Dendritic cell treated with granulocyte-macrophage colony-stimulating factor and Interleukin-4, amounts not matched to agents 40 ng/mL and 50 ng/mL, for 4 days (primary cell): ENCODE data around the gene ARMC3.
"Not testable (repeated sequence)": the region's sequence is repeated elsewhere in the genome, so short reads cannot be mapped to it uniquely, and the experiment has no call there.

ENCODE experiments used
- H3K27ac Mint-ChIP-seq: one replicate; pipeline ENCODE4 v1.8.0; 2022; ENCODE audit warnings: mild to moderate bottlenecking, mixed read lengths
- H3K27me3 Mint-ChIP-seq: one replicate; pipeline ENCODE4 v1.8.0; 2022; ENCODE audit warnings: mild to moderate bottlenecking, mixed read lengths
- H3K36me3 Mint-ChIP-seq: one replicate; pipeline ENCODE4 v1.8.0; 2022; ENCODE audit warnings: low read depth, mixed read lengths
- H3K4me1 Mint-ChIP-seq: one replicate; pipeline ENCODE4 v1.8.0; 2022; ENCODE audit warnings: low read depth, mixed read lengths
- H3K4me3 Mint-ChIP-seq: one replicate; pipeline ENCODE4 v1.8.0; 2022; ENCODE audit warnings: mild to moderate bottlenecking, moderate library complexity, mixed read lengths
- H3K9me3 Mint-ChIP-seq: one replicate; pipeline ENCODE4 v1.8.0; 2022; ENCODE audit warnings: mixed read lengths
- intact Hi-C: fragments of 100-400 bp; cut with micrococcal nuclease; formaldehyde crosslinking; loops from one replicate; pipeline ENCODE4 v1.15.0; 2022

ARMC3 gene

DNA sequence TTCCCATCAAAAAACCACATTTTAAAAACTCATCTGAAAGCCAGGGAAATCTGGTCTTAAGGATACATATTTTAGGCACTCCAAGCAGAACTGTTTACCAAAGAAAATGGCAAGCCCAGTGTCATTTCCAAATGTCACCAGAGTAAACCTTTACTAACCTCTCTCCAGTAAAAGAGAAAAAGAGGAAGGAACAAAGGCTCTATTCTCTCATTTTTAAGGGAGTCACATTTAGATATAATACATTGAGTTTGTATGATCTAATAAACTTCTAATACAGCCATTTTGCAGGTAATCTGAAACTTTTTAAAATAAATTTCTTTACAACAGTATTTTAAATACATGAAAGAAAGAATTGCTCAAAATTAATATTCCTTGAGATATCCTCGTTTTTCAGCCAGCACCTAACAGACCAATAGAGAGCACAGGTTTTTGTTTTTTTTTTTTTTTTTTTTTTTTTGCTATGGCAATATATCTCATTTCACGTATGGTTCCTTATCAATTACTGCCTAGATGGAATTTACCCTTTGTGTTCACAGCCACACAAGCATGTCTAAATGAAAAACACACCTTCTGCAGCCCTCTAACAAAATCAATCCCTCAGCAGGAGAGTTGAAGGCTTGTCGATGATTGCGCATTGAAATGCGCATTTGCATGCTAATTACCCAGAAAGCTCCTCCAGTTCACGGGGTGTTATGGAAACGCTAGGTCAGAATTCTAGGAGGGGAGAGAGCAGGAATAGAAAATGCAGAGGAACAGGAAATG is 127.8 kb downstream of the ARMC3 start:
- intact Hi-C loops: no loop called here
- Mint-ChIP-seq H3K27me3 (peaks cover 5% of the 10 kb centered on the region), H3K27ac (no peak overlapping the region), H3K4me3 (no peak overlapping the region), H3K4me1 (peaks cover 13% of the 10 kb centered on the region), H3K9me3 (no peaks in the 10 kb centered on the region), H3K36me3 (no peaks in the 10 kb centered on the region)

DNA sequence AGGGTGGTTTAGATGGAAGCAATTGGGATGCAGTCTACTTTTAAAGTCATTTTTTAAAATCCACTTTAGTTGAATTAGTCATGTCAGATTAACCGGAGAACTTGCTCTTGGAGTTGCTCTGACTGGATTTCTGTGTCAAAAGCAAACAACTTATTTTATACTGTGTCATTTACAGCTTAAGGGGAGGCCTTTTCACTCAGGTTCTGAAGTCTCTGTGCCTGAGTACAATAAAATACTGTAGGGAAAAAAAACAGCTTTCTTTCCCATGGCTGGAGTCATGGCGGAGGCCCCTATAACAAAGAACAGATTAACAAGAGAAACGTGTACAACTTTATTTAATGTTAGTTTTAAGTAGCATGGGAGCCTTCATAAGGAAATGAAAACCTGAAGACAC is 128.3 kb downstream of the ARMC3 start:
- H3K4me1 Mint-ChIP-seq: peaks cover 13% of the 10 kb centered on the region
- H3K4me3 Mint-ChIP-seq: no peak overlapping the region
- H3K9me3 Mint-ChIP-seq: no peaks in the 10 kb centered on the region
- H3K27ac Mint-ChIP-seq: no peak overlapping the region
- intact Hi-C loops: no loop called here
- H3K36me3 Mint-ChIP-seq: no peaks in the 10 kb centered on the region
- H3K27me3 Mint-ChIP-seq: peaks cover 5% of the 10 kb centered on the region

GRCh38 chr10:23058366-23058765 is 130.5 kb downstream of the ARMC3 start:
- Mint-ChIP-seq H3K9me3 (no peaks in the 10 kb centered on the region), H3K36me3 (no peaks in the 10 kb centered on the region), H3K4me1 (peaks cover 1% of the 10 kb centered on the region), H3K27me3 (peaks cover 3% of the 10 kb centered on the region), H3K27ac (no peak overlapping the region), H3K4me3 (no peak overlapping the region)
- intact Hi-C loops: no loop called here

- H3K27ac Mint-ChIP-seq: no peak overlapping the region
- intact Hi-C loops: no loop called here
- no peak overlapping the region for H3K4me3 Mint-ChIP-seq
- H3K9me3 Mint-ChIP-seq: no peaks in the 10 kb centered on the region
- H3K36me3 Mint-ChIP-seq: no peaks in the 10 kb centered on the region
- peaks cover 3% of the 10 kb centered on the region for H3K27me3 Mint-ChIP-seq
- no peaks in the 10 kb centered on the region for H3K4me1 Mint-ChIP-seq
Observed at GRCh38 chr10:23060918-23061317, 133.1 kb downstream of the ARMC3 start.

GRCh38 chr10:23063045-23063972 is 135.5 kb downstream of the ARMC3 start:
- no peaks in the 10 kb centered on the region for H3K36me3 Mint-ChIP-seq
- intact Hi-C loops: no loop called here
- peaks cover 5% of the 10 kb centered on the region for H3K4me1 Mint-ChIP-seq
- H3K27ac Mint-ChIP-seq: no peak overlapping the region
- H3K9me3 Mint-ChIP-seq: no peaks in the 10 kb centered on the region
- H3K27me3 Mint-ChIP-seq: peaks cover 3% of the 10 kb centered on the region
- no peak overlapping the region for H3K4me3 Mint-ChIP-seq

- intact Hi-C loops: no loop called here
- no peak overlapping the region for H3K27ac Mint-ChIP-seq
- H3K9me3 Mint-ChIP-seq: no peaks in the 10 kb centered on the region
- H3K27me3 Mint-ChIP-seq: peaks cover 3% of the 10 kb centered on the region
- peaks cover 5% of the 10 kb centered on the region for H3K4me1 Mint-ChIP-seq
- no peak overlapping the region for H3K4me3 Mint-ChIP-seq
- H3K36me3 Mint-ChIP-seq: no peaks in the 10 kb centered on the region
Observed at GRCh38 chr10:23063973-23064812, 136.3 kb downstream of the ARMC3 start.

DNA sequence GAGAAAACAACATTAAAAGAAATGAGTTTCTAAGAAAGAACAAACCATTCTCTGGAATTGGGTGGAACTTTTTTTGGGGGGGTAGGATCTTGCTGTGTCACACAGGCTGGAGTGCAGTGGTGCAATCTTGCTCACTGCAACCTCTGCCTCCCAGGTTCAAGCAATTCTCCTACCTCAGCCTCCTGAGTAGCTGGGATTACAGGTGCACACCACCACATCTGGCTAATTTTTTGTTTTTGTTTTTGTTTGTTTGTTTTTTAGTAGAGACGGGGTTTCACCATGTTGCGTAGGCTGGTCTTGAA is 136.9 kb downstream of the ARMC3 start:
- intact Hi-C loops: loop anchor here (5.0 kb wide), 1 partner anchor 1072 kb away; no protein-coding TSS in a partner anchor

GRCh38 chr10:23065181-23065948 is 137.5 kb downstream of the ARMC3 start:
- no peaks in the 10 kb centered on the region for H3K27me3 Mint-ChIP-seq
- H3K4me3 Mint-ChIP-seq: no peak overlapping the region
- H3K9me3 Mint-ChIP-seq: no peaks in the 10 kb centered on the region
- H3K4me1 Mint-ChIP-seq: peaks cover 5% of the 10 kb centered on the region
- intact Hi-C loops: loop anchor here (5.0 kb wide), 1 partner anchor 1073 kb away; no protein-coding TSS in a partner anchor
- H3K36me3 Mint-ChIP-seq: no peaks in the 10 kb centered on the region
- H3K27ac Mint-ChIP-seq: no peak overlapping the region

More for the DNA sequence above, 136.9 kb downstream of the ARMC3 start:
- not testable (repeated sequence) for H3K4me3 Mint-ChIP-seq, H3K27ac Mint-ChIP-seq, H3K9me3 Mint-ChIP-seq, H3K4me1 Mint-ChIP-seq, H3K36me3 Mint-ChIP-seq, H3K27me3 Mint-ChIP-seq

DNA sequence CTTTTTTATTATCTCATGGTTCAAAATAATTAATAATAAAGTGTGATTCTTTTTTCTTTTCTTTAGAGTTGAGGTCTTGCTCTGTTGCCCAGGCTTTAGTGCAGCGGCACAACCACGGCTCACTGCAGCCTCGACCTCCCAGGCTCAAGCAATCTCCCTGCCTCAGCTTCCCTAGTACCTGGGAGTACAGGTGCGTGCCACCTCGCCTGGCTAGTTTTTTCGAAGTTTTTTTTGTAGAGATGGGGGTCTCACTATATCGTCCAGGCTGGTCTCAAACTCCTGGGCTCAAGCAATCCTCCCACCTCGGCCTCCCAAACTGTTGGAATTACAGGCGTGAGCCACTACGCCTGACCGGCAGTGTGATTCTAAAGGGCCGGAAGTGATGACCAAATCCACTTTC is 139.5 kb downstream of the ARMC3 start:
- Mint-ChIP-seq H3K4me3 (no peak overlapping the region), H3K36me3 (no peaks in the 10 kb centered on the region), H3K9me3 (no peaks in the 10 kb centered on the region), H3K27ac (no peak overlapping the region), H3K27me3 (no peaks in the 10 kb centered on the region), H3K4me1 (peaks cover 5% of the 10 kb centered on the region)
- intact Hi-C loops: loop anchor here (5.0 kb wide), 1 partner anchor 1075 kb away; no protein-coding TSS in a partner anchor

DNA sequence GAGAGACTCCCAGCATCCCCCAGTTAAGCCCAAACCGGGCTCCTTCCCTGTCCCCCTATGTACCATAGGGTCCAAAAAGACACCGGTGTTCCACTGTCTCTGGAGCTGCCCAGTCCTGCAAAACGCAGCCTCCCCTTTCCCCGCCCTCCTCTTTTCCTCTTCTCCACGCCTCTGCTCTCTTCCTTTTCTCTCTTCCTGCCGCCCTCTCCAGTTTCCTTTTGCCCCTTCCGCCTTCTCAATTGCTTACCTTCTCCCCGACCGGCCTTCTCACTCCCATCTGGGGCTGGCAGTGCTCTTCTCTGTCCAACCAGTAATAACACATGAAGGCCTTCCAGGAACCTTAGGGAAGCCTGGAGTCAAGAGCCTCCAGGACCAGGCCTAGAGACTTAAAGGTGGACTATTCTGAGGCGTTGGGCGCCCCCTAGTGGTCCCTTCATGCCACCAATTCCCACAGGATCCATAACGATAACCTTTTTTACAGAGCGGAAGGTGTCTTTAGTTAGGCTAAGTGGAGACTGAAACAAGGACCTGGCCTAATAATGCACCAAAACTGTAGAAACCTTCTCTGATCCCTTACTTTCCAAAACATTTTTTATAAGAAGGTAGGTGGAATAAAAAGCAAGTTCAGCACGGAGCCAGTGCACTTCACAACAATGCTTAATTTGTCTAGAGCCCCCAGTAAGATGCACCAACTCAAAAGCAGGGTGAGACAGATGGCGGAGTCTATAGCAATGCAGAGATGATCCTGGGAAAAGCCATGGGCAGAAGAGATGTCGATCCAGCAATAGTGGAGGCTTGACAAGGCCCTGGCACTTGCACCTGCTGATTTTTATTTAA is 140.3 kb downstream of the ARMC3 start:
- H3K36me3 Mint-ChIP-seq: no peaks in the 10 kb centered on the region
- no peak overlapping the region for H3K4me3 Mint-ChIP-seq
- peaks cover 5% of the 10 kb centered on the region for H3K4me1 Mint-ChIP-seq
- no peak overlapping the region for H3K27ac Mint-ChIP-seq
- intact Hi-C loops: loop anchor here (5.0 kb wide), 1 partner anchor 1076 kb away; no protein-coding TSS in a partner anchor
- no peaks in the 10 kb centered on the region for H3K27me3 Mint-ChIP-seq
- no peaks in the 10 kb centered on the region for H3K9me3 Mint-ChIP-seq

GRCh38 chr10:23069019-23069815 is 141.4 kb downstream of the ARMC3 start:
- Mint-ChIP-seq H3K4me1 (peaks cover 5% of the 10 kb centered on the region), H3K9me3 (no peaks in the 10 kb centered on the region), H3K36me3 (no peaks in the 10 kb centered on the region), H3K4me3 (no peak overlapping the region), H3K27me3 (no peaks in the 10 kb centered on the region), H3K27ac (no peak overlapping the region)
- intact Hi-C loops: loop anchor here (5.0 kb wide), 1 partner anchor 1077 kb away; no protein-coding TSS in a partner anchor
